ENCODE results near the gene FSIP1. TPM values are rescaled to one million over a fixed set of nuclear protein-coding genes. Genes with fewer than 3 reads are reported as not detected.

The FSIP1 gene
- total RNA-seq, 1 experiment from 2014 or later, result 3.2 TPM

DNA sequence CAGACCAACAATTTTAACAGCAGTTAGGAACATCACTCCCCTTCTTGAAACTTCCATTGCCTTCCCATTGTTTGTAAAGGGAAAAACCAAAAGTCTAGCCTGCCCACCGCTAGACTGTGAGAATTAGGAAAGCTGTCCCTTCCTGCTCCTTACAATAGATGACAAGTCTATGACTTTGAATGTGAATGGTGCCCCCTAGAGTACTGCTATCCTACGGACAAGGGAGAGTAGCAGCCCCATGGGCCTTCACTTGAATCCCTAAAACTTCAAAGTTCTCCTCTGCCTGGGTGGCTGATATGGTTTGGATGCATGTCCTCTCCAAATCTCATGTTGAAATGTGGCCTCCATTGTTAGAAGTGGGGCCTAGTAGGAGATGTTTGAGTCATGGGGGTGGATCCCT lies 41.0 kb upstream of the FSIP1 start:
- no peaks in the 10 kb centered on the region for H3K27me3 Mint-ChIP-seq (ENCODE audit: insufficient read depth, unreplicated experiment)
- H3K4me1 Mint-ChIP-seq (ENCODE audit: insufficient read depth, unreplicated experiment), result no peaks in the 10 kb centered on the region
- no peak overlapping the region for H3K27ac Mint-ChIP-seq (ENCODE audit: low read depth, unreplicated experiment)
- BruUV-seq (replicated peaks), result no TSS peak
- TF ChIP-seq, protein P1, sequence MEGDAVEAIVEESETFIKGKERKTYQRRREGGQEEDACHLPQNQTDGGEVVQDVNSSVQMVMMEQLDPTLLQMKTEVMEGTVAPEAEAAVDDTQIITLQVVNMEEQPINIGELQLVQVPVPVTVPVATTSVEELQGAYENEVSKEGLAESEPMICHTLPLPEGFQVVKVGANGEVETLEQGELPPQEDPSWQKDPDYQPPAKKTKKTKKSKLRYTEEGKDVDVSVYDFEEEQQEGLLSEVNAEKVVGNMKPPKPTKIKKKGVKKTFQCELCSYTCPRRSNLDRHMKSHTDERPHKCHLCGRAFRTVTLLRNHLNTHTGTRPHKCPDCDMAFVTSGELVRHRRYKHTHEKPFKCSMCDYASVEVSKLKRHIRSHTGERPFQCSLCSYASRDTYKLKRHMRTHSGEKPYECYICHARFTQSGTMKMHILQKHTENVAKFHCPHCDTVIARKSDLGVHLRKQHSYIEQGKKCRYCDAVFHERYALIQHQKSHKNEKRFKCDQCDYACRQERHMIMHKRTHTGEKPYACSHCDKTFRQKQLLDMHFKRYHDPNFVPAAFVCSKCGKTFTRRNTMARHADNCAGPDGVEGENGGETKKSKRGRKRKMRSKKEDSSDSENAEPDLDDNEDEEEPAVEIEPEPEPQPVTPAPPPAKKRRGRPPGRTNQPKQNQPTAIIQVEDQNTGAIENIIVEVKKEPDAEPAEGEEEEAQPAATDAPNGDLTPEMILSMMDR (IDR thresholded peaks at IDR 0.05; ENCODE audit: unreplicated experiment), result no peak
- intact Hi-C loops (cut with micrococcal nuclease), result no loop called here
- no peak for DNase-seq (ENCODE audit: unreplicated experiment)
- H3K36me3 Mint-ChIP-seq (ENCODE audit: insufficient read depth, unreplicated experiment), result no peaks in the 10 kb centered on the region
- H3K9me3 Mint-ChIP-seq (ENCODE audit: unreplicated experiment), result peaks cover 9% of the 10 kb centered on the region
- no peak overlapping the region for H3K4me3 Mint-ChIP-seq (ENCODE audit: unreplicated experiment)
- POLR2A ChIA-PET, result no interaction called here
- CTCF ChIA-PET, result no interaction called here

DNA sequence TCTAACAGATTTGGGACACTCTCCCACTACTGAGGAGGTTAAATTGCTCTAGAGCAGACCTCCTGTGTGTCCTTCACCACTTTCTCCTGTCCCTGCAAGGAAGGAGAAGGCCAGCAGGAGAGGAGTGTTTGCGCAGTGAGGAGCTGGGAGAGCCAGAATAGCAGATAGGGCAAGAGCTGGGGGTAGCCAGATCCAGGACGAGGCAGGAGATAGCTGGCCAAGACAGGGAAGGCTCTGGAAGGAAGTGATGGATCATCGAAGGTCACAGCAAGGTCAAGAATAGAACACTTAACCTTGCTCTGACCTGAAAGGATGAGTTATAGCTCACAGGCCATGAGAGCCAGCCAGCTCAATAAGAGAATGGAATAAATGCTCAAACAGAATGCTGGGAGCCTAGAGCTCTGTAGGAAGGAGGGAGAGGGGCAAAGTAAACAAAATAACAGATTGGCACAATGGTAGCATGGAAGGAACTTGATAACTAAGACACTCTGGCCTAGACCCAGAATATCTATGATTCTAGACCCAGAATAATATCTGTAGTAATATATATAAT lies 37.5 kb upstream of the FSIP1 start:
- no peak for DNase-seq (ENCODE audit: unreplicated experiment)
- Mint-ChIP-seq H3K9me3 (ENCODE audit: unreplicated experiment) (peaks cover 9% of the 10 kb centered on the region), H3K4me1 (ENCODE audit: insufficient read depth, unreplicated experiment) (no peaks in the 10 kb centered on the region), H3K27me3 (ENCODE audit: insufficient read depth, unreplicated experiment) (no peaks in the 10 kb centered on the region), H3K27ac (ENCODE audit: low read depth, unreplicated experiment) (no peak overlapping the region), H3K4me3 (ENCODE audit: unreplicated experiment) (no peak overlapping the region), H3K36me3 (ENCODE audit: insufficient read depth, unreplicated experiment) (peaks cover 6% of the 10 kb centered on the region)
- ChIA-PET POLR2A (interaction anchor here (0.8 kb wide), 2 partner anchors 16 to 38 kb away, joined by 3 read pairs; no protein-coding TSS in a partner anchor), CTCF (interaction anchor here (0.6 kb wide), 1 partner anchor 84 kb away, joined by 4 read pairs; no protein-coding TSS in a partner anchor)
- TF ChIP-seq, protein P1 (IDR thresholded peaks at IDR 0.05; ENCODE audit: unreplicated experiment), result no peak
- intact Hi-C loops (cut with micrococcal nuclease), result no loop called here
- no TSS peak for BruUV-seq (replicated peaks)

DNA sequence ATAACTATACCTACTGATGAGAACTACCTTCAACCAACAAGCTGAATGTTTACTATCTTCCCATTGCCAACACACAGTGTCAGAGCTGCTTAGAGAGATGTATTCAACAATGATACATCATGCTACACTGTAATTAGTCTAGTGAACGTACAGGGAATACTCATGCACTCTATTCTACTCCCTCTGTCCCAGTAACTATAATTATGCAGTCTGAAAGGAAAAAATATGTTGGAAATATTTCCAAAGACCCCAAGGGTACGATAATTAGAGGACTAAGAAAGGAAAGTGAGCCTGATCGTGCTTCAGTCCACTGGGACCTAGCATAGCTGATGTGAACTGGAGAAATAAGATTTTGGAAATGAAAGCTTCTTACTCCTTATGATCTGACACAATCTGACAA lies 36.9 kb upstream of the FSIP1 start:
- no TSS peak for BruUV-seq (replicated peaks)
- Mint-ChIP-seq H3K36me3 (ENCODE audit: insufficient read depth, unreplicated experiment) (peaks cover 6% of the 10 kb centered on the region), H3K9me3 (ENCODE audit: unreplicated experiment) (peaks cover 9% of the 10 kb centered on the region), H3K4me3 (ENCODE audit: unreplicated experiment) (no peak overlapping the region), H3K27ac (ENCODE audit: low read depth, unreplicated experiment) (no peak overlapping the region), H3K4me1 (ENCODE audit: insufficient read depth, unreplicated experiment) (no peaks in the 10 kb centered on the region), H3K27me3 (ENCODE audit: insufficient read depth, unreplicated experiment) (no peaks in the 10 kb centered on the region)
- CTCF ChIA-PET, result interaction anchor here (0.6 kb wide), 1 partner anchor 116 kb away, joined by 3 read pairs; no protein-coding TSS in a partner anchor
- intact Hi-C loops (cut with micrococcal nuclease), result no loop called here
- no peak for DNase-seq (ENCODE audit: unreplicated experiment)
- POLR2A ChIA-PET, result interaction anchor here (0.8 kb wide), 1 partner anchor 15 kb away, joined by 3 read pairs; no protein-coding TSS in a partner anchor
- TF ChIP-seq, protein P1 (IDR thresholded peaks at IDR 0.05; ENCODE audit: unreplicated experiment), result no peak

DNA sequence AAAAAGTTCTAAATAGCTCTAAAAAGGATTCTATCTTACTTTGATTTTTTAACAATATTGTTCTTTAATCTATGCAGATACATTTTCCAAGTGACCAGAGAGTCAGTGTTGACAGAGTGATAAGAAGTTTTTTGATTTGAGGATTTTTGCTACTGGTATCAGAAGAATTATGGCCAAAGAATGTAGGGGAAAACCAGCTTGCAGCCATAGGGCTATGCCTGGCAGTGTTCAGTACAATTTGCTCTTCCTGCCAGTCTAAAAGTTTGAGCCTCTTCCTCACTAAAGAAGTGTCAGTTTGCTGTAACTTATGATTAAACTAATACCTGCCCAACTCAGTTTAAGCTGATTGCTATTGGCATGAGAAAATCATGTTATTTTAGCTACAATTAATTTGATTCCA lies 35.3 kb upstream of the FSIP1 start:
- Mint-ChIP-seq H3K27ac (ENCODE audit: low read depth, unreplicated experiment) (no peak overlapping the region), H3K27me3 (ENCODE audit: insufficient read depth, unreplicated experiment) (no peaks in the 10 kb centered on the region), H3K4me1 (ENCODE audit: insufficient read depth, unreplicated experiment) (no peaks in the 10 kb centered on the region), H3K36me3 (ENCODE audit: insufficient read depth, unreplicated experiment) (peaks cover 6% of the 10 kb centered on the region), H3K4me3 (ENCODE audit: unreplicated experiment) (no peak overlapping the region), H3K9me3 (ENCODE audit: unreplicated experiment) (peaks cover 3% of the 10 kb centered on the region)
- intact Hi-C loops (cut with micrococcal nuclease), result no loop called here
- ChIA-PET POLR2A (interaction anchor here (0.9 to 2.1 kb wide), 2 partner anchors 116 to 145 kb away, joined by 3 to 4 read pairs; partner anchors contain the start of gene EIF2AK4), CTCF (interaction anchor here (0.6 to 1.2 kb wide), 3 partner anchors 9 to 182 kb away, joined by 3 to 4 read pairs (median 3); no protein-coding TSS in a partner anchor)
- no TSS peak for BruUV-seq (replicated peaks)
- no peak for DNase-seq (ENCODE audit: unreplicated experiment)
- TF ChIP-seq, protein P1 (IDR thresholded peaks at IDR 0.05; ENCODE audit: unreplicated experiment), result no peak
